ENCODE data around the gene CDK14.

GRCh38 chr7:90654718-90655427, 58.8 kb downstream of the CDK14 start:
- no peak for TF ChIP-seq FOXP2 (optimal IDR thresholded peaks at IDR 0.05; ENCODE audit: control extremely low read depth, extremely low read length, insufficient read depth)
- no peak for TF ChIP-seq EZH2 (IDR thresholded peaks at IDR 0.05)
- TF ChIP-seq POLR2AphosphoS5 (IDR thresholded peaks at IDR 0.05; ENCODE audit: borderline replicate concordance, low read depth, low read length), result no peak

Data from SK-N-MC (cell line).